HG03457 (cell line): ENCODE results near the gene NDUFA6.
A peak's percentile ranks its signal among the peaks of the same experiment; 100 is the strongest.
"Not testable (repeated sequence)": the region's sequence is repeated elsewhere in the genome, so short reads cannot be mapped to it uniquely, and the experiment has no call there.

Experiments used
- ATAC-seq: cut with Tn5 transposase; IDR thresholded peaks from one replicate; pipeline ENCODE4 v1.9.1; 2021; ENCODE audit warnings: moderate number of reproducible peaks; ENCODE audit not compliant: unreplicated experiment

Gene NDUFA6

GRCh38 chr22:42090596-42091454, at the start of gene NDUFA6:
Gene NDUFA6 (minus strand): TSS chr22:42090772. CDS start chr22:42090744, 28 bp downstream.
- ATAC-seq, result peak; percentile 78

GRCh38 chr22:42140153-42140552, 49.6 kb upstream of the NDUFA6 start:
- ATAC-seq, result not testable (repeated sequence)

GRCh38 chr22:42139508-42139907, 48.9 kb upstream of the NDUFA6 start:
- ATAC-seq, result not testable (repeated sequence)

- ATAC-seq, result no peak
These were observed 48.4 kb upstream of the NDUFA6 start for GRCh38 chr22:42138972-42139371.

GRCh38 chr22:42138122-42138770, 47.7 kb upstream of the NDUFA6 start:
- no peak for ATAC-seq

- not testable (repeated sequence) for ATAC-seq
These were observed 45.1 kb upstream of the NDUFA6 start for GRCh38 chr22:42135688-42136087.

- ATAC-seq, result no peak
These were observed 43.8 kb upstream of the NDUFA6 start for GRCh38 chr22:42134100-42135020.

- ATAC-seq, result no peak
These were observed 41.9 kb upstream of the NDUFA6 start for GRCh38 chr22:42132457-42132856.

GRCh38 chr22:42131562-42131961, 41.0 kb upstream of the NDUFA6 start:
- ATAC-seq, result no peak

- not testable (repeated sequence) for ATAC-seq
These were observed 40.3 kb upstream of the NDUFA6 start, which contains the start of gene CYP2D6 for GRCh38 chr22:42130639-42131431. Gene CYP2D6 (minus strand): TSS chr22:42130810. CDS start chr22:42130791, 19 bp downstream.

- ATAC-seq, result not testable (repeated sequence)
These were observed 39.6 kb upstream of the NDUFA6 start for GRCh38 chr22:42130182-42130581.

- ATAC-seq, result not testable (repeated sequence)
These were observed 38.5 kb upstream of the NDUFA6 start for GRCh38 chr22:42128776-42129694.

- not testable (repeated sequence) for ATAC-seq
These were observed 37.4 kb upstream of the NDUFA6 start for GRCh38 chr22:42128007-42128406.

- no peak for ATAC-seq
These were observed 37.0 kb upstream of the NDUFA6 start for GRCh38 chr22:42127606-42128005.

GRCh38 chr22:42123529-42123928, 33.0 kb upstream of the NDUFA6 start:
- not testable (repeated sequence) for ATAC-seq

GRCh38 chr22:42120231-42121021, 29.9 kb upstream of the NDUFA6 start:
- ATAC-seq, result not testable (repeated sequence)

- ATAC-seq, result no peak
These were observed 26.4 kb upstream of the NDUFA6 start for GRCh38 chr22:42116848-42117424.

- ATAC-seq, result not testable (repeated sequence)
These were observed 24.9 kb upstream of the NDUFA6 start for GRCh38 chr22:42115420-42115830.
